RPMI7951 (cell line): ENCODE data around the gene TAOK3. TPM values are rescaled to one million over a fixed set of nuclear protein-coding genes. Genes with fewer than 3 reads are reported as not detected.
A peak's percentile ranks its signal among the peaks of the same experiment; 100 is the strongest.

Experiments used
- DNase-seq: peaks from one replicate; pipeline ENCODE4 v3.0.0-alpha.2; 2012; ENCODE audit warnings: low read depth
- total RNA-seq: library from RNA; depleted of rRNA; stranded (reverse); fragments of >200 nt; shearing (Covaris generic); gene quantifications from 2 replicates; pipeline ENCODE4 v1.2.3, GENCODE V29; 2014

TAOK3 gene
- total RNA-seq, 1 experiment from 2014 or later: 22.6 TPM

DNA sequence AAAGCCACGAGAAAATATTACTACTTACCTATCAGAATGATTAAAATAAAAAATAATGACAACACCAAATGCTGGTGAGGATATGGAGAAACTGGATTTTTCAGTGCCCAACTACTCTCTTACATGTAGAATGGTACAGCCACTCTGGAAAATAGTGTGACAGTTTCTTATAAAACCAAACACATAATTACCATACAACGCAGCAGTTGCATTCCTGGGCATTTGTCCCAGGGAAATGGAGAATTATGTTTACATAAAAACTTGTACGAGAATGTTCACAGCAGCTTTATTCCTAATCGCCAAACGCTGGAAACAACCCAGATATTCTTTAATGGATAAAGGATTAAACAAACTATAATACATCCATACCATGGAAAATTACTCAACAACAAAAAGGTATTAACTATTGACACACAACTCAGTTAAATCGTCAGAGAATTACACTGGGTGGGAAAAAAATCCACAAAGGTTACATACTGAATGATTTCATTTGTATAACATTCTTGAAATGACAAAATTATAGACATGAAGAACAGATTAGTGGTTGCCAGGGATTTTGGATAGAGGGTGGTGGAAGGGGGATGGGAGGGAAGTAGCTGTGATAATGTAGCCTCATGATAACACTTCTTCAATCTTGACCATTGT, 35.4 kb downstream of the TAOK3 start:
- DNase-seq: peak; percentile 26

DNA sequence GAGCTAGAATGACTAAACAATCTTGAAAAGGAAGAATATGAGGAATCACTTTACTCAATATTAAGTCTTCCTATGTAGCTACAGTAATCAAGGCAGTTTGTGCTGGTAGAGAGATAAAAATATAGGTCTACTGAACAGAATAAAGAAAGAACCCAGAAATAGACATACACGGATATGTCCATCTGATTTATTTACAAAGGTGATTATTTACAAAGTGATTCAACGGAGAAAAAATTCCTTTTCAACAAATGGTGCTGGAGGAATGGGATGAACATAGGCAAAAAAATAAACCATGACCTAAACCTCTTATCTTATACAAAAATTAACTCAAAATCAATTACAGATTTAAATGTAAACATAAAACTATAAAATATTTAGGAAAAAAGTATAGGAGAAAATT, 36.6 kb downstream of the TAOK3 start:
- no peak for DNase-seq

DNA sequence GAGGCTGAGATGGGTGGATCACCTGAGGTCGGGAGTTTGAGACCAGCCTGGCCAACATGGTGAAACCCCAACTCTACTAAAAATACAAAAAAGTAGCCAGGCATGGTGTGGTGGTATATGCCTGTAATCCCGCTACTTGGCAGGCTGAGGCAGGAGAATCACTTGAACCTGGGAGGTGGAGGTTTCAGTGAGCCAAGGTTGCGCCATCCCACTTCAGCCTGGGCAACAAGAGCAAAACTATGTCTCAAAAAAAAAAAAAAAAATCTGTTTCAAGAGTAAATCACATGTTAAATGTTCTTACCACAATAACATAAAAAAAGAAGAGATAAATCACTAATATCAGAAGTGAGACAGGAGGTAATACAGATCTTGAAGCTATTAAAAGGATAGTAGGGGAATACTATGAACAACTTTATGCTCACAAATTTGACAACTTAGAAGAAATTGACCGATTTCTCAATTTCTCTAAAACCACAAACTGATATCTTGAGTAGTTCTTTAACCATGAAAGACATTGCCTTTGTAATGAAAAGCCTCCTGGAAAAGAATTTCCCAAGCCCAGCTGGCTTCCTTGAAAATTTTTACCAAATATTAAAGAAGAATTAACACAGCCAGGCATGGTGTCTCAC, 37.7 kb downstream of the TAOK3 start:
- DNase-seq: no peak

DNA sequence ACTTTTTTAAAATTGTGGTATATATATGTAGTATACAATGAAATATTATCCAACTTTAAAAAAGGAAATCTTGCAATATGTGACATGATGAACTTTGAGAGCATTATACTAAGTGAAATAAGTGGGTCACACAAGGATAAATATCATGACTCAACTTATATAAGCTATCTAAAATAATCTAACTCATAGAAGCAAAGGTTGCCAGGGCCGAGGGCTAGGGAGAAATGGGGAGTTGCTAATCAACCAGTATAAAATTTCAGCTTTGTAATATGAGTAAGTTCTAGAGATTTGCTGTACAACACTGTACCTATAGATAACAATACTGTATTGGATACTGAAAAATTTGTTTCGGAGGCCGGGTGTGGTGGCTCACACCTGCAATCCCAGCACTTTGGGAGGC, 38.5 kb downstream of the TAOK3 start:
- DNase-seq: no peak

DNA sequence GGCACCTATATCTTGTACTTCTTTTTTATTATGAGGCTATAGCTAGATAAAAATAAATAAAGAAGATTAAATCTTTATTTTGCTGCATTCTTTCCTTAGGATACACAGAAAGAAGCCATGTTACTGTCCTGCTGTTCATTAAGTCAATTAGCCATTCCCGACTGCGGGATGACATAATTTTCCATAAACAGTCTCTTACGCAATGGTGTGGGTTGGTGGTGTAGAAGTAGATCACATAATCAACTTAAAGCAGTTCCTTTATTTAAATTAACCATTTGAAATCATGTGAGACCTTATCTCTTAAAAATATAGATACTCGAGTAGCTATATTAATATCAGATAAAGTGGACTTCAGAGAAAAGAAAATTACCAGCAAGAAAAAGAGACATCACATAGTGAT, 40.2 kb downstream of the TAOK3 start:
- DNase-seq: peak; percentile 56

DNA sequence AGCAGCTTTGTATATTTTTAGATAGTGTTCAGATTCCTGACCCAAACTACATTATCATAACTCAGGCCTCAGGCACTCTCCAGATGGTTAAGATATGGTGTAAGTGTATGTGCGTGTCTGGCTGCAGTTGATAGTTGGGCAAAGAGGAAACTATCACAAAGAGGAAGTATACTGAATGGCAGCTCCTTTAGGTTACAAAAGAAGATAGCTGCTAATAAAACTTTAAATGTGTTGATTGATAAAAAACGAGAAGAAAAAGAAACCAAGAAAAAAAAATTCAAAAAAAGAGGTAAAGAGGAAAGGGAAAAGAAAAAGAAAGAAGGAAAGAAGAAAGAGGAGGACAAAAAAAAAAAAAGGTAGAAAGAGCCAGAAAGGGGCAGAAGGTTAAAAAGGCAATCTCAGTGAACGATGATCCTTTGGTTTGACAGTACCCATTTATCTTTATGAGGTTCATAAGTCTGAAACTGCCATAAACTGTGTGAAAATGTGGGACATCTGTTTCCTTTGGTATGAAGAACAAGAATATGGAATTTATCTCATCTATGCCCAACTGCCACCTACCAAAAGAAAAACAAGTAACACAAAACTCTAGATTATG, 42.2 kb downstream of the TAOK3 start:
- peak; percentile 84 for DNase-seq

DNA sequence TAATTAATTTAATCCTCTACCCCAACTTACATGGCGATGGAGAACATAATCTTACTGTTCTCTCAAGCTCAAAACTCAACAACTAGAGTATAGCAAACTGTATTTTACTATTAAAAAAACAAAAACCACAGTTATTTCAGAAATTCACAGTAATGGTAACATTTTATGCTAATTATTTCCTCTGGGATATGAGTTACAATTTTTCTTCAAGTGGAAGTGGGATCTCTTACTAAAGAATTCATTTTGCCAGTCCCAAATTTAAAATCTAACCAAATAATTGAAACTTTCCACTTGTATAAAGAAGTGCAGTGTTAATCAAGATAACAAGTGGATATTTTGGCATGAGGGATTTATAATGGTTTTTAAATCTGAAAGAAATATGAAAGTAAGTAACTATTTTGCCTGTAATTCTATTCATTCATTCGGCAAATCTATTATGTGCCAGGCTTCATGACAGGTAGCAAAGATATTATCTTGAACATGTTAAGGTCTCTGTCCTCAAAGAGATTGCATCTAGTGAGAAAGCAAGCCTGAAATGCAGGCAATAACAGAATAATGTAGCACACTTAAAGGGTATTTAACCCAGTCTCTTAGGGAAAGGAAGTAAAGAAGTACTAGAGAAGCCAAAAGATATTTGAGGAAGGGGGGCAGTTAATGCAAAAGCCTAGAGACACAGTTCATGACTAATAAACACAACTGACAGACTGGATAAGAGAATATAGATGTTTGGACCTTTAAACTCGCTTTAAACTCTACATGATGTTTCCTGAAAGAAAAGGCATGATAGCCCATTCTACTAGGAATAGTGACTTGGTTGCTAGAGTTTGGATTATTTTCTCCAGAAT, 44.0 kb downstream of the TAOK3 start:
- no peak for DNase-seq

DNA sequence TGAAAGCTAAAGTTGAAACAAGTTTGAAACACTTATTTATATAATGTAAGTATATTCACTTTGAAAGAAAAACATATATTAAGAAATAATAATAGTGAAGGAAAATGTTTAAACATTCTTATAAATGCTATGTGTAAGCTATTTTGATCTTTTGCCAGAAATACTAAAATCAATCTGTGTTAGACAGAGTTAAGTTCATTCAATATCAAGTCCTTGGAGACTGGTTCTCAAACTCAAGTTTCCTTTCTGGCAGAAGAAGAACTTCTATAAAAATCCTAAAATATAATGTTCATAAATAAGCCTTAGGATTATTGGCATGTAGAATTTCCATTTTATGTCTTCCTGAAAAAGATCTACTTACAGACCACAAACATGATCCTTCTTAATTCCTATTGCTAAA, 45.3 kb downstream of the TAOK3 start:
- no peak for DNase-seq

DNA sequence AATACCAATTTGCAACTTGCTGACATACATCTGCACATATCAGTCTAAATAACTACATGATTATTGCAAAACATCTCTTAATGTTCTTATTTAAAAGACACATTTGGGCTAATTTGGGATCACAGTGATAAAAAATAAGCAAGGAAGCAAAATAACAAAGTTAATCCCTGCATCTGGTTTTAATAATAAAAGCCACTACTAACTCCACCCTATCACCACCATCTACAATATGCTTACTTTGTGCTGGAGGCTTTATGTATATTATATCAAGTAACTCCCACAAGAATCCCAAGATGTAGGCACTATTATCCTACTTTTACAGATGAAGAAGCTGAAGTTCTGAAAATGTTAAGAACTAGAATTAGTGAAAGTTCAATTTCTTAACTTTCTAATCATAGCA, 45.7 kb downstream of the TAOK3 start:
- peak; percentile 28 for DNase-seq

DNA sequence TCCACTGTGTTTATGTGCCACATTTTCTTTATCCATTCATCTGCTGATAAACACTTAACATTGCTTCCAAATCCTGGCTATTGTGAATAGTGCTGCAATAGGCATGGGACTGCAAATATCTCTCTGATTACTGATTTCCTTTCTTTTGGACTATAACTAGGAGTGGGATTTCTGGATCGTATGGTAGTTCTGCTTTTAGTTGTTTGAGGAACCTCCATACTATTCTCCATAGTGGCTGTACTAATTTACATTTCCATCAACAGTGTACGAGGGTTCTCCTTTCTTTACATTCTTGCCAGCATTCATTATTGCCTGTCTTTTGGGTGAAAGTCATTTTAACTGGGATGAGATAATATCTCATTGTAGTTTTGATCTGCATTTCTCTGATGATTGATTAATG, 47.6 kb downstream of the TAOK3 start:
- DNase-seq: no peak

DNA sequence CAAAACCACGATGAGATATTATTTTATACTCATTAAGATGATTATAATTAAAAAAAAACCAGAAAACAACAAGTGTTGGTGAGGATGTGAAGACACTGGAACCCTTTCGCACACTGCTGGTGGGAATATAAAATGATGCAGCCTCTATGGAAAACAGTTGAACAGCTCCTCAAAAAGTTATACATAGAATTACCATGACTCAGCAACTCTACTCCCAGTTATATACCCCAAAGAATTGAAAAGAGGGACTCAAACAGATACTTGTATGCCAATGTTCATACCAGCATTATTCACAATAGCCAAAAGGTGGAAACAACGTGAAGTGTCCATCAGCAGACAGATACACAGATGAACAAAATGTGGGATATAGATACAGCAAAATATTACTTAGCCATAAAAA, 53.1 kb downstream of the TAOK3 start:
- no peak for DNase-seq

DNA sequence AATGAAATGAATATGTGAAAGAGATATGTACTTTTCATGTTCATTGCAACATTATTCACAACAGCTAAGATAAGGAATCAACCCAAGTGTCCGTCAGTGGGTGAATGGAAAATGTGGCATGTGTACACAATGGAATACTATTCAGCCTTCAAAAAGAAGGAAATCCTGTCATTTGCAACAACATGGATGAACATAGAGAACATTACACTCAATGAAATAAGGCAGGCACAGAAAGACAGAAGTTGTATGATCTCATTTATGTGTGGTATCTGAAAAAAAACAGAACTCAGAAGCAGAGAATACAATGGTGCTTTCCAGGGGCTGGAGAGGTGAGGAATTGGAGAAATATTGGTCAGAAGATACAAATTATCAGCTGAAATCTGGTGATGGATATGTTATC, 54.0 kb downstream of the TAOK3 start:
- no peak for DNase-seq

DNA sequence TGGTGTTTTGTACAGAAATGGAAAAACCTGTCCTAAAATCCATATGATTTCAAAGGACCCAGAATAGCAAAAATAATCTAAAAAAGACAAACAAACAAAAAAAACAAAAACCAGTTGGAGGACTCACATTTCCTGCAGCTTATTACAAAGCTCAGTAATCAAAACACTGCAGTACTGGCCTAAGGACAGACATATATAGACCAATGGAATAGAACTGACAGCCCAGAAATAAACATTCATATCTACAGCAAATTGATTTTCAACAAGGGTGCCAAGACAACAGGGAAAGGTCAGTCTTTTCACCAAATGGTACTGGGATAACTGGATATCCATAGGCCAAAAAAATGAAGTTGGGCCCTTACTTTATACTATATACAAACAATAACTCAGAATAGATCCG, 55.0 kb downstream of the TAOK3 start:
- no peak for DNase-seq

DNA sequence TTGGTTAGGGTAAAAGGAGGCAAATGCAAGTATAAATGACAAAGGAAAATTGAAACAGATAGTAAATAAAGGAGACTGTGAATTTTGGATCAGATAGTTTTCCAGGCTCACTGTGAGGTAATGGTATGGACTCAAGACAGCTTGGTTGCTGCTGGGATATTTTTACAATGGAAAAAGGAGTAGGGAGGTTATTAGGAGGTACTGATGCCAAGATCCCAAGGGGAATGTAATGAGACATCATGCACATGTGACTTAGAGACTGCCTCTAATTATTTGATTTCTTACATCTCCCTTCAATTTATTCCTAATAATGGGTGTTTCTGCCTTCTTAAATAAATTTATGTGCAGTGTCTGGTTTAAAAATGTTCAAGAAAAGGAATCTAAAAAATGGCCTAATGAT, 56.9 kb downstream of the TAOK3 start:
- DNase-seq: no peak

DNA sequence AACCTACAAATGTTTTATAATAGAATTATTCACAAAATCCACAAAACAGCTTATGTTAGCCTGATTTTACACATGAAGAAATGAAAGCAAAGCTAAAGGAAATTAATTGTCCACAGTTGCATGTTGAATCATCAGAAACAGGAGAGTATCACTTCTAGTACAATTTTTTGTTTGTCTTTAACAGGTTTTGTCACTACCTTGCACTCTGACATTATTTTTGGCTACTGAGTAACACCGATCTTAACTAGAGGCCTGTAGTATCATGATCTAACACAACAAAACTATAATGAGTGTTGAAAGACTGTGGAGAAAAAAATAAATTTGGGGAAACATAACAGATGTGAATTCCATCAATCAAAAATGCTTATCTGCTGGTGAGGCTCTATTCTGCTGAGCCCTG, 60.1 kb downstream of the TAOK3 start:
- no peak for DNase-seq

DNA sequence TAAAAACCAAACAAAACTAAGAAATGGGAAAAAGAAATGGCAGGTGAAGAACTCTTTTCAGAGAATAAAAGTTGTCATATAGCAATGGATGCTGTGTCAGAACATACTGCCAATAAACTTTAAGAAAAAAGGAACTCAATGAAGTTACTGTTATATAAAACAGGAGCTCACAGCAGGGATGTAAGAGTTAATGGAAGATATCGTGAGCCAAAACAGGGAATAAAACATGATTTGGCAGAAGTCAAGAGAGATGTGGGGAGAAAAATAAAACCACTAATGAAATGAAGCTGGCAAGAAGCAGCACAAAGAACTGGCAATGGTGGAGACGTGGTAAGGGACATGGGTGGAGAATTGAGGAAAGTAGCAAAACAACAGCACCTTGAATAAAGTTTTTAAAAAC, 61.0 kb downstream of the TAOK3 start:
- DNase-seq: peak; percentile 14

DNA sequence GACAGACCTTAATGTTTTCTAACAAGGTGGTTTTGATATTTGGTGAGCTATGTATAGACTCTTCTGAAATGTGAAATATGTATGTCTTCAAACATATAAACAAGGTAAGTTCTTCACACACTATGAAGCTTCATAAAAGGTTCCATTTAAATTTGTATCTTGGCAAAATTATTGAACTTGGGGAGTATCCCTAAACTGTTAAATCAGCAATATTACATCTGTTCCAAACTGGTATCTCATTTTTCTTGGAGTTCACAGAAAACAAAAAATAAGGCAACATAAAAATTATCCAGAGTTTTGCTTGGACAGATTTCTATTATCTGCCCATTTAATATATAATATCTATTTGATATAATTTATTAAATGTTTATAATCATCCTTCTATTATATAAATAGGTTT, 62.4 kb downstream of the TAOK3 start:
- DNase-seq: no peak

DNA sequence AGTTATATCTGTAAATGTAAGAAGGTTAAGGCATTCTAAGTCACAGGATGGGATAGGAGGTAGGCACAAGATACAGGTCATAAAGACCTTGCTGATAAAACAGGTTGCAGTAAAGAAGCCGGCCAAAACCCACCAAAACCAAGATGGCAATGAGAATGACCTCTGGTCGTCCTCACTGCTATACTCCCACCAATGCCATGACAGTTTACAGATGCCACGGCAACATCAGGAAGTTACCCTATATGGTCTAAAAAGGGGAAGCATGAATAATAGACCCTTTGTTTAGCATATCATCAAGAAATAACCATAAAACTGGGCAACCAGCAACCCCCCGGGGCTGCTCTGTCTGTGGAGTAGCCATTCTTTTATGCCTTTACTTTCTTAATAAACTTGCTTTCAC, 64.7 kb downstream of the TAOK3 start:
- peak; percentile 87 for DNase-seq

DNA sequence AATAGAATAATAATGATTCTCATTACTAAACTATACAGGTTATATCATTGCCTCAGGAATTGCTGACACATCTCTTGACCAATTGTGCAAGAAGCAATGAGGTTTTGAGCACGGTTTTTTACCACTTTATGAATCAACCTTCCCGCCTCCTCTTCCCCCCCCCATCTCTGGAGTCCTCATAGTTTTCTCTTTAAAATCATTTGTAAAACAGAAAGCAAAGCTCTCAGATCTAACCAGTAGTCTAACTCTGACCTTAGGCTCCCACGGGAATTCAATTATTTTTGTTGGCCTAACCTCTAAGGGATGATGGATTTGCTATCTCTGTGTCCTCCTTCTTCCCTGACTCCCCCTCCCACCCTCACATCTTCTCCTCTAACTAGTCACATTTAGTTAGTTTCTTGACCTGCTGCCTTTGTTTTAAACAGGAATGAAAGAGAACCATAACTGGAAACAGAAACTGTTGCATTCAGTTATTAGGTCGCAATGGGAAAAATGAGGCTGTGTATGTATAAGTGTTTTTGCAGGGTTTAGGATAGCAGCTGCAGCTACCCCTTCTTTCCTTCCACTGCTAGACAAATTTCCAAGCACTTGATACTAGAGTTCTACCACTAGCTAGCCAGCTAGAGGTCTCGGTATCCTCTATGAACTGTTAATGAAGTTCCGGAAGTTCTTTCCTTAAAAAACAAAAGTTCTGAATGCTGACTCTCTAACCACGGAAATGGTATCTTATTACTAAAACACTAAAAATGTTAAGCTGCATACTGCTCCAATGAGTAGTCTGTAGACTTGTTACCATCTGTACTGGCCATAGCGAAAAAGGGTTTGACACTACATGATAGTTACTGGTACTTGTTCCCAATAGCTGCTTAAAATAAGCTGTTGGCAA, 65.4 kb downstream of the TAOK3 start:
- peak; percentile 87 for DNase-seq

DNA sequence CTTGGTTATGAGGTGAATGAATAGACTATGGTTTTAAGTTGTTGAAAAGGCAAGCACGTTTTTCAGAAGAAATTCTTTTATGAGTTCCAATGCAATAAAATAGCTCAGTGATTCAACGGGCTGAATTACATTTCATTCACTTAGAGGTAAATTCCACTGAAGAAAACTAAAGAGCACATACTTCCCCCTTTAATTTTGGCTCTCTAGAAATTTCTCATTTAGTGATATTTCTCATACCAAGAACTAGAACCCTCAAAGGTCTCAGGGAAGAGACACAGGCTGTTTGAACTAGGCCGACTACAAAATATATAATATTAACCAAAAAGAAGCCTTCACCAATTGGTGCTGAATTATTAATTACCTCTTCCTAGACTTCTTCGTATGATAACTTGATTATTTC, 68.6 kb downstream of the TAOK3 start:
- DNase-seq: no peak

DNA sequence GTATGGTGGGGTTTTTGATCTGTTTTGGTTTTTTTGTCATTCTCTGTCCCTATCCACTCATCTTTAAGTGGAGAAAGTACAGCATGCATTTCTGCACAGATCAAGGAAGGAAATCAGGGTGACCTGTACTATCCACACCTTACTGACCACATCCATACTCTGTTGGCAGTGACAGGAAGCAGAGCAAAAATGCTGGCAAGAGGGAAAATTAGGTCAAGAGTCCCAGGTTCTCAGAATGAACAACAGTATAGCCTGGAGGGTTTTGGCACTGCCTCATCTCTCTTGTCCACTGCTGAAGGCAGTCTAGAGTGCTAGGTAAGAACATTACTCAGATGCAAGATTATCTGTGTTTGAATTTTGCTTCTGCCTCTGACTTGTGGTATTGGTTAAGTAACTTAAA, 70.7 kb downstream of the TAOK3 start:
- DNase-seq: peak; percentile 80
